Measurements from ENCODE around the gene EXOC6B.

- TF ChIP-seq CTCF (IDR thresholded peaks at IDR 0.05) (no peak), MAZ (IDR thresholded peaks at IDR 0.05; ENCODE audit: borderline replicate concordance, low read depth, low read length) (no peak), JUNB (IDR thresholded peaks at IDR 0.05) (no peak), POLR2A (IDR thresholded peaks at IDR 0.05; ENCODE audit: low read length) (no peak), ZC3H11A (IDR thresholded peaks at IDR 0.05) (no peak), REST (IDR thresholded peaks at IDR 0.05) (no peak), FOSL2 (IDR thresholded peaks at IDR 0.05) (no peak), FOSL2 (CRISPR knock-in tag; IDR thresholded peaks at IDR 0.05) (no peak), CEBPB (IDR thresholded peaks at IDR 0.05) (no peak)
Observed at GRCh38 chr2:72127401-72128058, 698.3 kb downstream of the EXOC6B start.
